CD14-positive monocyte (primary cell): ENCODE results near the gene RAP1B. TPM values are rescaled to one million over a fixed set of nuclear protein-coding genes. Genes with fewer than 3 reads are reported as not detected.

Source experiments
- DNase-seq, 3 donors: peaks; one replicate each; pipeline ENCODE4 v3.0.0-alpha.2; 2011 to 2022
- H2AFZ ChIP-seq: 2 replicates; pipeline ENCODE4 v1.6.0; 2012; ENCODE audit warnings: mild to moderate bottlenecking, low read depth, low read length, inconsistent platforms; ENCODE audit not compliant: insufficient read depth, poor library complexity, severe bottlenecking
- H3K27ac ChIP-seq, 2 donors: 1 replicate in 1 of 2; 2 replicates in 1 of 2; pipeline ENCODE4 v1.5.1; 2012 to 2013; ENCODE audit warnings: low read length in 2 of 2, control low read depth in 1 of 2, inconsistent platforms in 1 of 2, low read depth in 1 of 2, mild to moderate bottlenecking in 1 of 2
- H3K27me3 ChIP-seq, 2 donors: one replicate each; pipeline versions ENCODE4 v1.6.0 to v1.6.1; 2011 to 2013; ENCODE audit warnings: low read length in 2 of 2; ENCODE audit not compliant: control insufficient read depth in 2 of 2, insufficient read depth in 2 of 2
- H3K36me3 ChIP-seq, 2 donors: replicated peaks in 1 of 2; 1 replicate in 1 of 2; 2 replicates in 1 of 2; pipeline versions ENCODE4 v1.5.1 to v1.6.1; 2012 to 2013; ENCODE audit warnings: low read length in 2 of 2, control low read depth in 1 of 2, inconsistent platforms in 1 of 2, mild to moderate bottlenecking in 1 of 2; ENCODE audit not compliant: insufficient read depth in 2 of 2, control insufficient read depth in 1 of 2
- H3K4me1 ChIP-seq, 2 donors: 1 replicate in 1 of 2; 2 replicates in 1 of 2; pipeline versions ENCODE4 v1.5.1 to v1.6.1; 2012 to 2013; ENCODE audit warnings: low read length in 2 of 2, control low read depth in 1 of 2, inconsistent platforms in 1 of 2, mild to moderate bottlenecking in 1 of 2, moderate library complexity in 1 of 2; ENCODE audit not compliant: insufficient read depth in 2 of 2, control insufficient read depth in 1 of 2
- H3K4me2 ChIP-seq: replicated peaks from 2 replicates; pipeline ENCODE3; 2012; ENCODE audit warnings: low read length, moderate library complexity, mild to moderate bottlenecking; ENCODE audit not compliant: poor library complexity, severe bottlenecking; ENCODE audit errors: extremely low read depth
- H3K4me3 ChIP-seq, 3 experiments: fragments of 200-600 bp in 1 of 3; sonication (generic) in 1 of 3; replicated peaks in 1 of 3; 1 replicate in 2 of 3; 2 replicates in 1 of 3; pipeline ENCODE4 v1.5.1; 2011 to 2013; ENCODE audit warnings: low read length in 3 of 3, mild to moderate bottlenecking in 3 of 3, control low read depth in 2 of 3, low read depth in 2 of 3, inconsistent platforms in 1 of 3, moderate library complexity in 1 of 3
- H3K79me2 ChIP-seq: 2 replicates; pipeline ENCODE4 v1.6.0; 2012; ENCODE audit warnings: mild to moderate bottlenecking, control low read depth, inconsistent platforms, low read length, moderate library complexity; ENCODE audit not compliant: insufficient read depth
- H3K9ac ChIP-seq: 2 replicates; pipeline ENCODE4 v1.6.0; 2017; ENCODE audit warnings: low read length, mild to moderate bottlenecking; ENCODE audit not compliant: insufficient read depth, poor library complexity, severe bottlenecking
- H3K9me3 ChIP-seq, 2 donors: replicated peaks in 1 of 2; 1 replicate in 1 of 2; 2 replicates in 1 of 2; pipeline versions ENCODE4 v1.5.1 to v1.6.1; 2012 to 2013; ENCODE audit warnings: low read length in 2 of 2, control low read depth in 1 of 2; ENCODE audit not compliant: control insufficient read depth in 1 of 2, insufficient read depth in 1 of 2
- H4K20me1 ChIP-seq: 2 replicates; pipeline ENCODE4 v1.6.0; 2012; ENCODE audit warnings: mild to moderate bottlenecking, low read length, control low read depth, moderate library complexity; ENCODE audit not compliant: insufficient read depth
- H3K27ac Mint-ChIP-seq, 7 donors: one replicate each; pipeline ENCODE4 v1.8.0; 2020; ENCODE audit warnings: mild to moderate bottlenecking in 7 of 7, mixed read lengths in 7 of 7, moderate library complexity in 6 of 7, inconsistent platforms in 2 of 7
- H3K27me3 Mint-ChIP-seq, 3 donors: one replicate each; pipeline ENCODE4 v1.8.0; 2021 to 2022; ENCODE audit warnings: low read depth in 3 of 3, mild to moderate bottlenecking in 3 of 3, mixed read lengths in 3 of 3, moderate library complexity in 3 of 3, inconsistent platforms in 1 of 3
- H3K36me3 Mint-ChIP-seq, 2 donors: one replicate each; pipeline ENCODE4 v1.8.0; 2020; ENCODE audit warnings: mixed read lengths in 2 of 2, inconsistent platforms in 1 of 2, mild to moderate bottlenecking in 1 of 2
- H3K4me1 Mint-ChIP-seq: one replicate; pipeline ENCODE4 v1.8.0; 2020; ENCODE audit warnings: mild to moderate bottlenecking, mixed read lengths
- H3K4me3 Mint-ChIP-seq, 2 donors: one replicate each; pipeline ENCODE4 v1.8.0; 2020; ENCODE audit warnings: mild to moderate bottlenecking in 2 of 2, mixed read lengths in 2 of 2, moderate library complexity in 1 of 2
- H3K9me3 Mint-ChIP-seq, 7 donors: one replicate each; pipeline ENCODE4 v1.8.0; 2020 to 2022; ENCODE audit warnings: mixed read lengths in 7 of 7, mild to moderate bottlenecking in 6 of 7, moderate library complexity in 6 of 7, inconsistent platforms in 2 of 7
- WGBS: methylation state at CpG from one replicate; pipeline ENCODE4 v1.1.5; 2013; ENCODE audit warnings: missing lambda C conversion rate; ENCODE audit not compliant: insufficient coverage; 5-methylcytosine and 5-hydroxymethylcytosine counted together
- intact Hi-C, 2 donors: fragments of 100-400 bp; cut with micrococcal nuclease; formaldehyde crosslinking; loops; one replicate each; pipeline versions ENCODE4 v1.15.0 to v1.15.1; 2023
- polyA plus RNA-seq, 3 donors: library from polyadenylated mRNA; depleted of rRNA in 1 of 3; unstranded in 2 of 3; stranded (reverse) in 1 of 3; fragments of 300-500 nt in 2 of 3; fragments of >200 nt in 1 of 3; fragmentation: Illumina TruSeq in 2 of 3; gene quantifications; 1 replicate in 2 of 3; 2 replicates in 1 of 3; pipeline ENCODE4 v1.2.3, GENCODE V29; 2012 to 2021
- TF ChIP-seq, protein P1 (sequence below): fragments of 200-600 bp; IDR thresholded peaks from one replicate; pipeline ENCODE4 v1.8.0; 2022; ENCODE audit warnings: antibody characterized with exemption, mild to moderate bottlenecking

The RAP1B gene
- polyA plus RNA-seq, 3 donors, result 153 to 543 (median 461) TPM

GRCh38 chr12:68573406-68573805, 37.3 kb upstream of the RAP1B start:
- WGBS, result no CpG with 5 or more reads among the region's 1 CpG
- TF ChIP-seq, protein P1, sequence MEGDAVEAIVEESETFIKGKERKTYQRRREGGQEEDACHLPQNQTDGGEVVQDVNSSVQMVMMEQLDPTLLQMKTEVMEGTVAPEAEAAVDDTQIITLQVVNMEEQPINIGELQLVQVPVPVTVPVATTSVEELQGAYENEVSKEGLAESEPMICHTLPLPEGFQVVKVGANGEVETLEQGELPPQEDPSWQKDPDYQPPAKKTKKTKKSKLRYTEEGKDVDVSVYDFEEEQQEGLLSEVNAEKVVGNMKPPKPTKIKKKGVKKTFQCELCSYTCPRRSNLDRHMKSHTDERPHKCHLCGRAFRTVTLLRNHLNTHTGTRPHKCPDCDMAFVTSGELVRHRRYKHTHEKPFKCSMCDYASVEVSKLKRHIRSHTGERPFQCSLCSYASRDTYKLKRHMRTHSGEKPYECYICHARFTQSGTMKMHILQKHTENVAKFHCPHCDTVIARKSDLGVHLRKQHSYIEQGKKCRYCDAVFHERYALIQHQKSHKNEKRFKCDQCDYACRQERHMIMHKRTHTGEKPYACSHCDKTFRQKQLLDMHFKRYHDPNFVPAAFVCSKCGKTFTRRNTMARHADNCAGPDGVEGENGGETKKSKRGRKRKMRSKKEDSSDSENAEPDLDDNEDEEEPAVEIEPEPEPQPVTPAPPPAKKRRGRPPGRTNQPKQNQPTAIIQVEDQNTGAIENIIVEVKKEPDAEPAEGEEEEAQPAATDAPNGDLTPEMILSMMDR, result no peak
- no peak overlapping the region for H3K27ac Mint-ChIP-seq

DNA sequence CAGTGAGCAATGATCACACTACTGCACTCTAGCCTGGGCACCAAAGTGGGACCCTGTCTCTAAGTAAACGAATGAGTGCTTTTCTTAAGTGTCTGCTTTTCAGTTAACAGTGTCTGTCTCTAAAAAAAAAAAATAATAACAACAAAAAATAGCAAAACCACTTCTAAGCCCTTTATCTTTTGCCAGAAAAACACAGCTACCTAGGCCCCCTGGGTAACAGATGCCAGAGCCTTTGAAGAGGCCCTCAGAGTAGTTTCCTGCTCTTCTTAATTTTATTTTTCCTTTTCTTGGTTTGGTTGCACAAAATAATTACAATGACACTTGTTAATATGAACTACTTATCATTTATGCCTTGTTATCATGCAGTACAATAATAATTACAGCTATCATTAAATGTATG, 32.8 kb upstream of the RAP1B start:
- Histone ChIP-seq H3K36me3 (no peaks in the 10 kb centered on the region), H3K4me2 (no peak overlapping the region), H3K79me2 (no peaks in the 10 kb centered on the region), H3K27ac (no peak overlapping the region), H3K4me3 (no peak overlapping the region), H3K9me3 (no peaks in the 10 kb centered on the region), H2AFZ (no peak overlapping the region), H3K27me3 (no peaks in the 10 kb centered on the region), H4K20me1 (no peaks in the 10 kb centered on the region), H3K9ac (no peak overlapping the region), H3K4me1 (no peaks in the 10 kb centered on the region)
- Mint-ChIP-seq H3K36me3 (no peaks in the 10 kb centered on the region), H3K4me1 (no peaks in the 10 kb centered on the region), H3K4me3 (no peak overlapping the region), H3K27me3 (peaks cover 0 to 6% (median 0%) of the 10 kb centered on the region in 3 donors), H3K27ac (no peak overlapping the region), H3K9me3 (no peaks in the 10 kb centered on the region)
- intact Hi-C loops, result no loop called here
- TF ChIP-seq, protein P1, result no peak
- DNase-seq, result no peak
- no CpG with 5 or more reads among the region's 1 CpG for WGBS

More at GRCh38 chr12:68573406-68573805, 37.3 kb upstream of the RAP1B start:
- no peaks in the 10 kb centered on the region for H4K20me1 ChIP-seq
- H3K27me3 ChIP-seq, result no peaks in the 10 kb centered on the region
- peaks cover 0 to 2% (median 0%) of the 10 kb centered on the region in 3 donors for H3K27me3 Mint-ChIP-seq
- no peak overlapping the region for H3K4me3 ChIP-seq
- H2AFZ ChIP-seq, result no peak overlapping the region
- H3K9me3 Mint-ChIP-seq, result peaks cover 0 to 4% (median 0%) of the 10 kb centered on the region in 7 donors
- no peak for DNase-seq
- H3K9me3 ChIP-seq, result no peaks in the 10 kb centered on the region
- no peaks in the 10 kb centered on the region for H3K79me2 ChIP-seq
- intact Hi-C loops, result no loop called here
- H3K4me3 Mint-ChIP-seq, result no peak overlapping the region
- H3K36me3 ChIP-seq, result no peaks in the 10 kb centered on the region
- H3K27ac ChIP-seq, result no peak overlapping the region
- H3K4me1 Mint-ChIP-seq, result peaks cover 2% of the 10 kb centered on the region
- H3K4me1 ChIP-seq, result no peaks in the 10 kb centered on the region
- no peak overlapping the region for H3K4me2 ChIP-seq
- no peak overlapping the region for H3K9ac ChIP-seq
- H3K36me3 Mint-ChIP-seq, result no peaks in the 10 kb centered on the region
